Trophoblast cell (in vitro differentiated cells and primary cell): ENCODE data around the gene ACSL4.
"Not testable (repeated sequence)": the region's sequence is repeated elsewhere in the genome, so short reads cannot be mapped to it uniquely, and the experiment has no call there.

Source experiments
- DNase-seq, 2 donors: peaks; one replicate each; pipeline ENCODE4 v3.0.0-alpha.2; 2016
- H2AFZ ChIP-seq: 2 replicates; pipeline ENCODE4 v1.6.1; 2013; ENCODE audit warnings: low read length, moderate library complexity, mild to moderate bottlenecking; ENCODE audit not compliant: insufficient read depth, poor library complexity
- H2AK5ac ChIP-seq: 2 replicates; pipeline ENCODE4 v1.6.1; 2013; ENCODE audit warnings: mild to moderate bottlenecking, low read length
- H2BK120ac ChIP-seq: 2 replicates; pipeline ENCODE4 v1.6.1; 2013; ENCODE audit warnings: low read length, mild to moderate bottlenecking, moderate library complexity; ENCODE audit not compliant: insufficient read depth, poor library complexity
- H2BK12ac ChIP-seq: 2 replicates; pipeline ENCODE4 v1.6.1; 2013; ENCODE audit warnings: mild to moderate bottlenecking, low read length, moderate library complexity
- H2BK5ac ChIP-seq: 2 replicates; pipeline ENCODE4 v1.6.1; 2013; ENCODE audit warnings: low read length, low read depth, moderate library complexity, mild to moderate bottlenecking; ENCODE audit not compliant: poor library complexity
- H3K14ac ChIP-seq: 2 replicates; pipeline ENCODE4 v1.6.1; 2013; ENCODE audit warnings: mild to moderate bottlenecking, low read length
- H3K18ac ChIP-seq: 2 replicates; pipeline ENCODE4 v1.6.1; 2013; ENCODE audit warnings: mild to moderate bottlenecking, low read length
- H3K23ac ChIP-seq: 2 replicates; pipeline ENCODE4 v1.6.1; 2013; ENCODE audit warnings: low read length
- H3K27ac ChIP-seq: 2 replicates; pipeline ENCODE4 v1.5.1; 2013; ENCODE audit warnings: low read depth, mild to moderate bottlenecking, inconsistent platforms, low read length, moderate library complexity
- H3K27me3 ChIP-seq: 2 replicates; pipeline ENCODE4 v1.6.1; 2013; ENCODE audit warnings: inconsistent platforms, mild to moderate bottlenecking, low read length, moderate library complexity; ENCODE audit not compliant: insufficient read depth
- H3K36me3 ChIP-seq, 2 experiments: 1 replicate in 1 of 2; 2 replicates in 1 of 2; pipeline ENCODE4 v1.6.1; 2013; ENCODE audit warnings: low read length in 2 of 2, mild to moderate bottlenecking in 2 of 2, moderate library complexity in 1 of 2; ENCODE audit not compliant: insufficient read depth in 2 of 2, control insufficient read depth in 1 of 2
- H3K4ac ChIP-seq: 2 replicates; pipeline ENCODE4 v1.6.1; 2013; ENCODE audit warnings: low read depth, mild to moderate bottlenecking, low read length, moderate library complexity
- H3K4me1 ChIP-seq, 2 experiments: 1 replicate in 1 of 2; 2 replicates in 1 of 2; pipeline ENCODE4 v1.6.1; 2013; ENCODE audit warnings: low read length in 2 of 2, mild to moderate bottlenecking in 2 of 2, moderate library complexity in 1 of 2; ENCODE audit not compliant: insufficient read depth in 2 of 2, control insufficient read depth in 1 of 2
- H3K4me2 ChIP-seq: 2 replicates; pipeline ENCODE4 v1.6.1; 2013; ENCODE audit warnings: inconsistent platforms, mild to moderate bottlenecking, low read length, moderate library complexity
- H3K4me3 ChIP-seq: 2 replicates; pipeline ENCODE4 v1.5.1; 2013; ENCODE audit warnings: mild to moderate bottlenecking, low read depth, low read length, inconsistent platforms
- H3K79me1 ChIP-seq: one replicate; pipeline ENCODE4 v1.6.1; 2013; ENCODE audit warnings: low read length
- H3K79me2 ChIP-seq: 2 replicates; pipeline ENCODE4 v1.6.1; 2013; ENCODE audit warnings: low read length, mild to moderate bottlenecking; ENCODE audit not compliant: control insufficient read depth, insufficient read depth, poor library complexity
- H3K9ac ChIP-seq: 2 replicates; pipeline ENCODE4 v1.6.1; 2013; ENCODE audit warnings: mild to moderate bottlenecking, low read length
- H3K9me3 ChIP-seq: 2 replicates; pipeline ENCODE4 v1.6.1; 2013; ENCODE audit warnings: low read depth, mild to moderate bottlenecking, control low read depth, inconsistent platforms, low read length; ENCODE audit not compliant: insufficient read depth
- H4K12ac ChIP-seq: 2 replicates; pipeline ENCODE4 v1.6.1; 2013; ENCODE audit warnings: low read depth, mild to moderate bottlenecking, low read length, moderate library complexity
- H4K8ac ChIP-seq: 2 replicates; pipeline ENCODE4 v1.6.1; 2013; ENCODE audit warnings: low read depth, mild to moderate bottlenecking, low read length, moderate library complexity
- H4K91ac ChIP-seq: one replicate; pipeline ENCODE4 v1.6.1; 2013; ENCODE audit warnings: low read depth, mild to moderate bottlenecking, low read length, moderate library complexity
- WGBS: extraction: QIAGEN DNeasy Blood & Tissue Kit; methylation state at CpG from one replicate; pipeline ENCODE4 v1.1.7; 2013; ENCODE audit warnings: missing lambda C conversion rate; ENCODE audit not compliant: insufficient read length, insufficient coverage; ENCODE audit errors: extremely low coverage; 5-methylcytosine and 5-hydroxymethylcytosine counted together

Gene ACSL4

DNA sequence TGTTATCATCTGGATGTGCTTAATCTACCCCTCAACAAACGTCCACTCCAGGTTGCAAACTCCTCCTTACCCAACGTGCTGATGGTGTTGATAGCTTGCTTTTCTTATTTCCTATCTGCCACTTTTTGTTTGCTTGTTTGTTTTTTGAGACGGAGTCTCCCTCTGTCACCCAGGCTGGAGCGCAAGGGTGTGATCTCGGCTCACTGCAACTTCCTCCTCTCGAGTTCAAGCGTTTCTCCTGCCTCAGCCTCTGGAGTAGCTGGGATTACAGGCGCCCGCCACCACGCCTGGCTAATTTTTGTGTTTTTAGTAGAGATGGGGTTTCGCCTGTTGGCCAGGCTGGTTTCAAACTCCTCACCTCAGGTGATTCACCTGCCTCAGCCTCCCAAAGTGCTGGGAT, 7.8 kb upstream of the ACSL4 start:
- not testable (repeated sequence) for DNase-seq, H4K12ac ChIP-seq, H3K4me3 ChIP-seq, H3K36me3 ChIP-seq, H3K27ac ChIP-seq, H4K8ac ChIP-seq, H2AK5ac ChIP-seq, H2BK120ac ChIP-seq, H3K9me3 ChIP-seq, H3K23ac ChIP-seq, H3K79me2 ChIP-seq, H2BK12ac ChIP-seq, H3K4me2 ChIP-seq, H2AFZ ChIP-seq, H3K4ac ChIP-seq, H4K91ac ChIP-seq, H3K9ac ChIP-seq, H3K4me1 ChIP-seq, H2BK5ac ChIP-seq, H3K14ac ChIP-seq, H3K27me3 ChIP-seq, H3K79me1 ChIP-seq, H3K18ac ChIP-seq
- no CpG with 5 or more reads among the region's 11 CpGs for WGBS

DNA sequence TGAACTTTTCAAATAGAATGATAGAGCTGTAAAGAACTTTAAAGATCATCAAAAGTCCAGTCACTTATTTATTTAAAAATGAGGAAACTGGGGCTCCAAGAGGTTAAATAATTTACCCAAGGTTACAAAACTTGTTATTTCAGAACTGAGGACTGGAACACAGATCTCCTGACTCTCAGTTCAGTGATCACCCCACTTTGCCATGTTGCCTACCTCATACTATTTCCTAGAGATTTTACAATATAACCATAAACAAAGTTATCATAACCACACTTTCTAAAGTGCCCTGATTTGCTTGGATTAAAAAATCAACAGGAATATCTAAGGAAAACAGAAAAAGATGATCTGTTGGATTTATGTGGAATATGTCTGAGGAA, 7.4 kb upstream of the ACSL4 start:
- H3K4ac ChIP-seq: no peak overlapping the region
- H3K4me1 ChIP-seq: no peaks in the 10 kb centered on the region
- H3K79me2 ChIP-seq: no peaks in the 10 kb centered on the region
- no peak overlapping the region for H3K23ac ChIP-seq
- H3K9me3 ChIP-seq: no peaks in the 10 kb centered on the region
- H3K27ac ChIP-seq: no peak overlapping the region
- no peak overlapping the region for H2BK12ac ChIP-seq
- H2AK5ac ChIP-seq: no peak overlapping the region
- no peak overlapping the region for H3K4me3 ChIP-seq
- H4K8ac ChIP-seq: no peak overlapping the region
- H3K79me1 ChIP-seq: no peaks in the 10 kb centered on the region
- no peak overlapping the region for H3K4me2 ChIP-seq
- H3K27me3 ChIP-seq: no peaks in the 10 kb centered on the region
- H2BK5ac ChIP-seq: no peak overlapping the region
- H4K91ac ChIP-seq: no peak overlapping the region
- no peak overlapping the region for H2BK120ac ChIP-seq
- no peak overlapping the region for H3K18ac ChIP-seq
- no peak overlapping the region for H3K14ac ChIP-seq
- H4K12ac ChIP-seq: no peak overlapping the region
- H3K9ac ChIP-seq: no peak overlapping the region
- no peak overlapping the region for H2AFZ ChIP-seq
- DNase-seq: no peak
- H3K36me3 ChIP-seq: no peaks in the 10 kb centered on the region

DNA sequence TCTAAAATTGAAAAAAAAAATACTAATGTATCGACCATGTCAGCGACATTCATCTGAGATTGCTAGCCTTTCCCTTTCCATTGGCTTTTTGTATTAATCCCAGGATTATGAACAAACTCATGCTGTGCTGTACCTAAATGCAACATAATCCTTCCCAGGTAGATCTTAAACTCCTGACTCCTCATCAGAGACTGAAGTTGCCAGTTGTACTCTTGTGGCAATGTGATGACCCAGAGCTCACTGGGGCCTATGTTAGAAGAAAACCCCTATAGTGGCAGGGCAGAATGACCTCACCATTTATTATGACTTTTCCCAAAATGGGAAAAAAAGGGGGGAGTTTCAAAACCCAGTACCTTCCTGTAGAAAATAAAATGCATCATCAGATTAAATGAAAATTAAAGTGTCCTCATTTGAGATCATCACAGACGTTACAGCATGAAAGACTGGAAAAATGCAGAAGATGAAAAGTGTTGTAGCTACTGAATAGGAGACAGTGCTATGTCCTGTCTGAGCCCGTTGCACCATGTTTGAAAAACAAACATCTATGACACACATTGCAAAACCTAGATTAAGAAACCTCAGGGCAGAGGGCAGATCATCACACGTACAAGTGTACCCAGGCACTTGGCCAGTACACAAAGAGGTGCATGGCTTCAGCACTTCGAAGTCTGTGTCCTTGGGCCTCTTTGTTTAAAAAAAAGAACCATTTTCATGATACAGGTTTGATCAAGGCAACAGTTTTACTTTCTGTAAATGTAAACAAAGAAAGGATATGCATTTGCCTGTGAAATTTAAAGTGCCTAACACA, 6.8 kb upstream of the ACSL4 start:
- Histone ChIP-seq H3K4me3 (no peak overlapping the region), H2BK12ac (no peak overlapping the region), H4K91ac (no peak overlapping the region), H3K4me1 (no peaks in the 10 kb centered on the region), H2AK5ac (no peak overlapping the region), H2BK5ac (no peak overlapping the region), H3K9me3 (no peaks in the 10 kb centered on the region), H3K14ac (no peak overlapping the region), H3K23ac (no peak overlapping the region), H2AFZ (no peak overlapping the region), H3K79me1 (no peaks in the 10 kb centered on the region), H3K4ac (no peak overlapping the region), H3K4me2 (no peak overlapping the region), H4K8ac (no peak overlapping the region), H3K36me3 (no peaks in the 10 kb centered on the region), H3K27ac (no peak overlapping the region), H3K27me3 (no peaks in the 10 kb centered on the region), H3K18ac (no peak overlapping the region), H4K12ac (no peak overlapping the region), H2BK120ac (no peak overlapping the region), H3K9ac (no peak overlapping the region), H3K79me2 (no peaks in the 10 kb centered on the region)
- DNase-seq: peak; percentile 30 to 65
- no CpG with 5 or more reads among the region's 6 CpGs for whole genome bisulfite sequencing

DNA sequence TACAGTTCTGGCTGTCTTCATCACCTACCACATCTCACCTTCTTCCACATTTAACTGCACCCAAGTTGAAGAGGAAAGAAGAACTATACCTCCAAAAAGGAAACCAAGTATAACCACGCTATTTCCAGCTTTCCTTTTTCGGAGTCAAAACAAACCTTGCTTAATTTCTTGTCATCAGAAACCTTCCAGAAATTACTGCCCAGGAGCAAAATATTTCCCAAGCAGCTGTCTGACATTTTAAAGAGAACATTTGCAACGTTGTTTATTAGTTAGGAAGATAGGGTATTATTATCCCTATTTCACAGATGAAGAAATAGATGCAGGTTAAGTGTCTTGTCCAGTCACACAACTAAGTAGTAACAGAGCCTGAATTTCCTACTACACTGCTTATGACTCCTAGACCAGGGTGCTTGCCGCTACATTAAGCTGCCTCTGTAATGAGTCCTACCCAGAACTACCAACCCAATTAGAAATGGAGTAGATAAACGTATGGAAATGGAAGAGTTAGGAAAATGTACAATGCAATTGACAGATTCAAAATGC, 2.2 kb upstream of the ACSL4 start:
- H3K4me2 ChIP-seq: no peak overlapping the region

More for the DNA sequence above, 2.2 kb upstream of the ACSL4 start:
- Histone ChIP-seq H3K14ac (no peak overlapping the region), H4K12ac (no peak overlapping the region), H2BK120ac (no peak overlapping the region), H3K36me3 (no peaks in the 10 kb centered on the region), H3K27ac (no peak overlapping the region), H3K79me1 (peaks cover 10% of the 10 kb centered on the region), H3K18ac (no peak overlapping the region), H3K9me3 (no peaks in the 10 kb centered on the region), H3K9ac (no peak overlapping the region), H3K27me3 (no peaks in the 10 kb centered on the region), H2BK5ac (no peak overlapping the region), H3K4ac (no peak overlapping the region), H3K4me3 (no peak overlapping the region), H4K8ac (no peak overlapping the region), H4K91ac (no peak overlapping the region), H3K4me1 (no peaks in the 10 kb centered on the region), H2AFZ (no peak overlapping the region), H2AK5ac (no peak overlapping the region), H2BK12ac (no peak overlapping the region), H3K23ac (no peak overlapping the region), H3K79me2 (peaks cover 4% of the 10 kb centered on the region)
- WGBS: no CpG with 5 or more reads among the region's 5 CpGs
- peak; percentile 25 to 76 for DNase-seq
